ENCODE measurements around the gene DOCK4.

The DOCK4 gene

DNA sequence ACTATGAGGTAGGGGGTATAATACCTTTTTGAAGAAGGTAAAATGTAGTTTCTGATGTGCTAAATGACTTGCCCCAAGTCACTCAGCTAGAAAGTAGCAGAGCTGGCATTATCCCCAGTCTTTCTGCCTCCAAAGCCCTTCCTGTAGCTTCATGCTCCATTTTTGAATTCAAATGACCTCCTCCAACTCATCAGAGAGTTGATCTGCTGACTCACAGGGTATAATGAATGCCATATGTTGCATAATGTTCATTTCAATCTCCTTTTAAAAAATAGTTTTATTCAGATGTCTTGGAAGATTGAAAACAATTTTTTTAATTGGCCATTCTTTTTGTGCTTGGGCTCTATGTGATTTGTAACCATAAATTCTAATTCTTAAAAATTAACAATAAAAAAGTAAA is 371.1 kb downstream of the DOCK4 start:
- DNase-seq = no peak

DNA sequence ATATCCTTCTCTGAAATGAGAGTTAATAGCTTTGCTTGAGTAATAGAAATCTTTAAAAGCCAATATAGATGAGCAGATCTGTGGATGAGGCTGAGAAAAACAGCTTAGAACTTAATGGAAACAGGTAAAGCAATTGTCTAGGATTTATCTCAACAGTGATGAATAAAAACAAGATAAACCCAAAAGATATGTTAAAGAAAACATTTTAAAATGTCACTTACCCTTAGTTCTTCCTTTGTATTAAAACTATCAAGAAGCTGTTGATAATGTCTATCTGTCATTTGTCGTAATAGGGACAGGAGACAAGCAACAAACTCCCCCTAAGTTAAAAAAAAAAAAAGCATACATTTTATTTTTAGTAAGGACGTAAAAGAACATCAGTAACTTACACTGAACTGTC is 371.8 kb downstream of the DOCK4 start:
- DNase-seq = no peak

DNA sequence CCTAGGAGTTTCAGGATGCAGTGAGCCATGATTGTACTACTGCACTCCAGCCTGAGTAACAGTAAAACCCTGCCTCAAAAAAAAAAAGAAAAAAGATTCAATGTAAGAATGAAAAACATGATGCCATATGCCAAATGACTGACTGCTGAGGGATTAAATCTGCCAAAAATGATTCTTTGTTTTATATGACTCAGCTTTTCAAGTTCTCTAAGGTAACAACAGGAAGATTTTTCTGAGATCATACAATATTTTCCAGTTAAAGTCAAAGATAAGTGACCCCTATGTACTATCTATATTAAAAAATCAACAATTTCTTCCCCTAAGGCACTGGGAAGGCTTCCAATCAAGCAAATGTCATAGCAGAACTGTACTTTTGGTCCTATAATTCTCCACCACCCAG is 372.7 kb downstream of the DOCK4 start:
- no peak for DNase-seq

DNA sequence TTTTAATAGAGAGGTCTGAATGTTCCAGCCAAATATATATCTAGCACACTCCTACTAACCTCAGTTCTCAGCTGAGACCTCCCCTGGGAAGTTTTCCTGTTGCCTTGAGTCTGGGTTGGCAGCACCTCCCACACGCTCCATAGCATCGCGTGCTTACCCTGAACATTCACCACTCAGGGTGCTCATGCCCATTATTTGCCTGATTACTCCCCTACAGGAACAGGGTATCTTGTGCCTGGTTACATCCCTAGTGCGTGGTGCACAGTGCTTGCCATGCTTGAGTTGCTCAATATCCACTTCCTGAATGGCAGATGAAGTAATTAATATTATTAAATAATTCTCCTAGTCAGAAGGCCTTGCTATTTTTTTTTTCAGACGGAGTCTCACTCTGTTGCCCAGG is 374.0 kb downstream of the DOCK4 start:
- DNase-seq = no peak

DNA sequence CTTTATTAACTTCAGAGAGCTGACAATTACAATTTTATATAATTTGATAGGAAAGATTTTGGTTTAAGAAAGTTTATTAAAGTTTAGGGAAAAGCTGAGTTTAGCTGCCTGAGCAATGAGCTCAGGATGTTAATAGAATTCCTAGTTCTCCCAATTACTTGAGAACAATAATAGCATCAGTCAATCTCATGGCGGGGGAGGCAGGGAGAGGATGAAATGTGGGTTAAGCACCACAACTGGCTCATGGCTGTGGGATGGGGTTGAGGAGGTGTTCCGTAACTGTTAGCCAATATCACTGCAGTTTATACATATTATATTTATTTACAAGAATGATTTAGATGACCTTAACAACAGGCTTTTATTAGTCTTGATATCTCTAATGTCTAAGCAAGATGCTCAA is 377.0 kb downstream of the DOCK4 start:
- no peak for DNase-seq

DNA sequence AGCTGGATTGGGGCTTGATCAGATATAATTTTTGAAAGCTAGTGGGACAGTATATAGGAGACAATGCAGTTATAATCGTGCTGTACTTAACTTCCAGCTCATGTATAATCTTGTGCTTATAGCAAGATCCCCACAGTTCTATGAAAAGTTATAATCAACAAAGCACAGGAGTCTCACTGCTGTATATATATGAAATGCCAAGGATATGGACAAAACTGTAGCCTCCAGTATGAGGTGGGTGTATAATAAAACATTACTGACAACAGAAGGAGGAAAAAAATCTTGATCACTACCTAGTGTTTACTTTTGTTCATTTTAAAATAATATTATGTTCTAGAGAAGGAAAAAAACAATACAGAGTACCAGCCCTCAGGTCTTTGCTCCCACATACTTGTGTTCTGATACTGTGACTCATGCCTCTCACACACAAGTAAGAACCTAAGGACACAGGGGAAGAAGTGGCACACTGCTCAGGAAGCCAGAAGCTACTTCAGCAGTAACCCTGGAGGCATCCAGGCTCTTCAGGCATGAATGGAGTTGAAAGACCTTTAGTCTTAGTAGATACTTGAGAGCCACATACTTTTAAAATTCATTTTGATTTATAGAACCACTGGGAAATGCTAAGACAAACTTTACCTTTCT is 378.2 kb downstream of the DOCK4 start:
- no peak for DNase-seq

DNA sequence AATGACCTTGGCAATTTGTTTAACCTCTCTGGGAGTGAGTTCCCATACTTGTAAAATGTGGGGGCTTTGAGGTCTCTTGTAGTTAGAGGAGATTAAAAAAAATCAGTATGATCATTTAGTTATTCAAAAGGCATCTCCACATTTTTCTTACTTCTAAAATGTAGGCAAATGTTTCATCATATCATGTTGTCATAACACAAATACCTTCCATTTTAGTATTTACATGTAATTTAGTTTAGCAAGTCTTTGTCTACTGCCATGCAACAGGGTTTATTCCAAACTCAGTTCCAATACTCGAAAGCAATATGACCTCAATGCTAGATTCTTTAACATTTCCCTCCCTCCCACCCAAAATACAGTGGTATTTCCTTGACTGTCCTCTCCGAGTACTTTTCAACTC is 381.2 kb downstream of the DOCK4 start:
- no peak for DNase-seq

DNA sequence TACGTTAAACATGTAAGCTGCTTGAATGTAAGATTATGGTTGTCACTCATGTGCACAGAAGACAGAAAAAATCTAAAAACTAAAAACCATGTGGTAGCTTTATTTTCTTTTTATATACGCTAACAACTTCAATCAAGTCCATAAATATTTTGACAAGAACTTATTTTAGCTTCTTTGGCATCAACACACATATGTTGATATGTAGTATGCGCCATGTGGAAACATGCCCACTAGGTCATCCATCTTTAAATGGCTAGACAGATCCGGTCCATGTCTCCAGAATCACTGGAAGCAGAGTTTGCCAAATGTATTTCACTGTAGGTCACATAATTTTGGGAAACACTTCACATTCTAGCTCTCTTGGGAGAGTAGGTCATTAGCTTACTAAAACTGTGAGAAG is 382.4 kb downstream of the DOCK4 start:
- DNase-seq = no peak

DNA sequence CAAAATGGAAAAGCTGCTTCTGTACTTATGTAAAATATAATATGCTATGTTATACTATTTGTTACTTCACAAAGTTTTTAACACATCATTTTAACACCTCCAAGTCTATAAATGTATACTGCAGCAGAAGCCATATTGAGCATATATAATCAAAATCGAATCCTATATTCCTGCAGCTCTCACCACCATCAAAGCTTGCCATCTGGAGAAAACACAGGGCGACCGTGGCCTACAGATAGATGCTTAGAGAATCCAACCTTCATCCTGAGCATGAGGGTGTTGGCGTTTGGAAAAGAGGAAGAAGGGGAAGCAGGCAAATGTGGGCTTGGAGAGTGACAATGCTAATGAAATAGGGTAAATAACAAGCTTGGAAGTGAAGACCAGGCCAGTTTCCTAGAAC is 385.2 kb downstream of the DOCK4 start:
- DNase-seq = no peak

DNA sequence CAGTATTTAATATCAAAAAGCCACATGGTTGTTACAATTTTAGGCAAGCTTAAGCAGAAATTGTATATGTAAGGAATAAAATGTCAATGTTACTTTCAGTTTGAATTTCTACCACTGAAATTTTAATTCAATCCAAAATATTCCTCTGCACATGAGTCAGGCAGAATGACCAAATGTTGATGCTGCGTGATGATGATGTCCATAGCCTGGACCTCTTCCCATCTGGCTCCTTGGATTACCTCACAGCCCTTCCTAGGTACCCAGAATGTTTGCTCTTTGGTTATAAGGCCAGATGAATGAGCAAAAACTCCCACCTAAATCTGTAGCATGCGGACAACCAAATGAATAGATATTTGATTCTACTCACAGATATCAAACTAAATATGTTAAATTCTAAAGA is 385.6 kb downstream of the DOCK4 start:
- DNase-seq = no peak

DNA sequence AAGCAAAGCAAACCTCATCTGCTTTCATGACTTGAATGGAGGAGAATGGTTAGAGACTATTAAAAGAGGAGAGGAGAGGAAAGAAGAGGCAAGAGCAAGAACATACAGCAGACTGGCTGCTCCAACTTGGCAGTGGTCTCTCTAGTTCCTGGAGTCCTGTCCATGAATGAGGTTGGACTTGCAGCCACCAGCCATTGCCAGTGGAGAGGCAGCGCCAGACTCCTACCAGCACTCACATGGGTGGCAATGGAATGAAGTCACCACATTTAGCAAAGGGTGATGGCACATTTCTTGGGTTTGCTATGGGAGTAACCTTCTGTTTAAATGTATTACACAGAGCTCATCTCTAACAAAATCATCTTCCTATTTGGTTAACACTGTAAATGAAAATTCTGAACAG is 386.1 kb downstream of the DOCK4 start:
- no peak for DNase-seq

DNA sequence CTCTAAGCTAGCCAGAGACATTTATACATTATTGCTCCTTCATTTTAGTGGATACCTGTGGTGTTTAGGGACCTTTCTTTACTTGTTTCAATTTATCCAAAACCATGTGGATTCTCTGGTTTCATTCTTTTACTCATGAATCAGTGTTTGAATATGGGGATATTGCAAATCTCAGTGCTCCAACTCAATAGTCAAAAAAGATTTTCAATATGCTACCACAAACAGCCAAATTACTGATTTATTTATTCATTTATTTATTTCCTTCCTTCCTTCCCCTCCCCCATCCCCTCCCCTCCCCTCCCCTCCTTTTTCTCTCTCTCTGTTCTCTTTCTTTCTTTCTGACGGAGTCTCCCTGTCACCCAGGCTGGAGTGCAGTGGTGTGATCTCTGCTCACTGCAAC is 390.8 kb downstream of the DOCK4 start:
- DNase-seq = no peak

DNA sequence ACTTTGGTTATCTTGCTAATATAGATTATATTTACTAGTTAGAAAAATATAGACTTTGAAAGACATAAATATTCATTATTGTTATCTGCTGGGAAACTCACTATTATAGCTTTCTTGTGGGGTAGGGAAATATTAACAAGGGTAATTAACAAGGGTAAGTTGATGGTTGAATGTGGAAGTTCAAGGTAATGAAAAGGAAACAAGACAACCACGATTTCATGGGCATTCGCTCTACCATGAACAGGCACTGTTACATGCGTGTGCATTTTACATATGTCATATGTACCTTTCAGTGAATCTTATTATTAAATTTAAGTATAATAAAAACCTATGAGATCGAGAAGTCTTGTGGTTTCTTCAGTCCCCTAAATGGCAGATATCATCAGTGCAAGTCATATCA is 392.9 kb downstream of the DOCK4 start:
- DNase-seq = no peak

DNA sequence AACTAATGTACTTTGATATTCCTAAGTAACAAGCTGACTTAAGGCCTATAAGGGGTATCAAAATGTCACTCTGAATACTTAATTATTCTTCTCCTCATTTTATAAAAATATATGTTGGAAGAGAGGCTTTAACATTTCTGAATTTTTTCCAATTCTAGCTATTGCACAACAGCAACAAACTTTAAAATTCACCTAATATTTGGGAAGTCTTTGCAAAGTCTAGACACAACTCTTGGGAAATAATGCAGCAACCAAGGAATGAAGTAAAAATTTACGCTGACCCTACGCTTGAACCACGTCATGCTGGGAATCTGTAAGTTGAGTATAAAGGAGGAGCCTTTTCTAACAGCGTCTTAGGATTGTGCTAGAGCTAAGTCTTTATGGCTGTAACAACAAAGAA is 400.0 kb downstream of the DOCK4 start:
- DNase-seq = no peak

DNA sequence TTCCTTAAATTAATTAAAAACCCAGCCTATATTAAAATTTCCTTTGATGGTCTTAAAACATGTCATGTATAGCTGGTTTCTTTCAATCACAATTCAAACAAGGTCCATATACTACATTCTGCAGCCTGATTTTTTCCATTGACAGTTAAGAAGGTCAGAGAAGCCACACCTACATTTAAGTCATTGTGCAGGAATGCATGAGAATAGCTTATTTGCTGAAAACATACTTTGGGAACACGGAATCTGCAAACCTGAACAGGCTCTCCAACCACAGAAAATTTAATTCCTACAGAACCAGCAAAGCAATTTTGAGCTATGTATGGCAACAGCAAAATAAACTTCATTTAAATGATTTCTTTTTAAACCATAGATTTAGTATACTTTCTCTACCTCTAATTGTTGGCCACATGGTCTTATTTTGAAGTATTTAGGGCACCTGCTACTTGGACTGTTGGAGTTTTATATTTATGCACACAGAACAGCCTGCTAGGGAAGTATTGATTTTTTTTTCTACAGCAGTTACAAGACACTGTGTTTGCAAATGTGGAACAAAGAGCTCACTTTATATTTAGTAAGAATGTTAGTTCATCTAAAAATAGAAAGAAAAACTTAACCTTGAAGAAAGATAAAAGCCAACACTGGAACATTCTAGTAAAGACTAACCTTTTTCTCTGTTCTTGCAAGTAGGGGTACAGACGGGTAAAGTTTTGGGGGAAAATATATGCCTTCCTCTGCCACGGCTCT is 403.0 kb downstream of the DOCK4 start:
- DNase-seq = no peak

DNA sequence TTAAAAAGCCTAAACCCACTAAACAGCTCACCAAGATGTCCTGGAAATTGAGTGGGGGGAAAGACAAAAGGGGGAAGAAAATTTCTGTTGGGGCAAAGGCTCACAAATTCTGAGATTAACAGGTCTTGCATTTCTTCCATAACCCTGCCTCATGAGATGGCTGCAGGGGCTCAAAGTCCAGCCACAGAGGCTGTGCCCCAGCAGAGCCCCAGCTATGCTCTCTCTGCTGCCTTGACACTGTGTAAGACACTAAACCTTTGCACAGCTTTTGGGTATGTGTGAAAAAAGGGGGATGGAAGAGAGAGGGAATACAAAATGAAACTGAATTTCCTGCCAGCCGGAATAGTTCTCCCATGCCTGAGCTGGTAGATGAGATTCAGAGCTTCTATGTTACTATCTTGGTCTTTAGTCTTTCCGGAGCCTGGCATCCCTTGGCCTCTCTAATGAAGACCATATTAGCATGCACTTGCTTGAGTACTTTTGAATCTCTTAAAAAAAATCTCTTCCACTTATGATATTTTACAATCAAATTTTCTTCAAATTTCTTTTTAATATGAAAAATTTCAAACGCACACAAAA is 403.9 kb downstream of the DOCK4 start:
- no peak for DNase-seq

DNA sequence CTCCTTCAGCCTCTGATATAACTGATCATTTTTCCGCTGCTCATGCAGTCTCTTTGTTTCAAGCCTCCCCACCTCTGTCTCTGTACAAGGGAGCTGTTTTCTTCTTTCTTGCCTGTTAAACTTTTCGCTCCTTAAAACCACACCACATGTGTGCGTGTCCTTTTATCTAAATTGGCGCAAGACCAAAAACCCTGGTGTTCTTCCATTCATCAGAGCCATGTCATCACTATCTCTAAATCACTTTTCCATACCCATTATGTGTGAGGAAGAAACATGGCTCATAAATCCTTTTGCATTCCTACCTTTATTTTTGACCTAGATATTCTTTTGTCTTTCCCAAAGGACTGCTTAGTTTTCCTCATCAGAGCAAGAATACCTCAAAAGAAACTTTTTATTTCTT is 404.9 kb downstream of the DOCK4 start:
- no peak for DNase-seq

DNA sequence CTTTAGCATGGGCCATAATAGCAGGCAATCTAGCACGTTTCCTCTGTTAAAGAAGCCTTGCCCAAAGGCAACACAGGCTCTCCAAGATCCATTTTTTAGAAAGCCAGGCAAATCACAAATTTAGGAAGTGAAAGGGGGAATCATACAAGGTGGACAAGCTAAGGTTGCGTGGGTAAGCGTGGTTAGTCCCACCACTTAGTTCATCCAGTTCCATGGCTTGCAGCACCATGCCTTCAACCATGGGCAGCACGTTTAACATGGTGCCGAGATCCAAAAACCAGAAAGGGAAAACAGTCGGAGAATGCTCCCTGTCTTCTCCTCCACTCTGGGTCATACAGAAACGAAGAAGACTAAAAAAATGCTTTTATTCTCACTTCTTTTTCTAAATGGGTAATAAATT is 409.5 kb downstream of the DOCK4 start:
- no peak for DNase-seq

DNA sequence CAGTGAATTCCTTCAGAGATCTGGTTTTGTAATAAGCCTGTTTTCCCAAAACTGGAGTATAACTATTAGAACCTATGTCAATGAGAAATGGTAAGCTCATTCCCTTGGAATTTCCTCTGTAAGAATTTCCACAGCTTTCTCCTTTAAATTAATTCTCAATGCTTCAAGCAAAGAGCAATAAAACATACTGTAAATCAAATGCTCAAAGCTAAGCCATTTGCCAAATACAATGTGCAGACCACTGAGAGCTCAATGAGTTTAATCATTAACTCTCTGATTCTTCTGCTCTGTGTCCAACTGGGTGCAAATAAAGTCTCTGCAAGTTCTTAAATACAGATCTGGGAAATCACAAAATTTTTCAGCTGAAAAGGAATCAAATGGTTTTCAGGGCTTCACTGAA is 416.3 kb downstream of the DOCK4 start:
- DNase-seq = no peak

DNA sequence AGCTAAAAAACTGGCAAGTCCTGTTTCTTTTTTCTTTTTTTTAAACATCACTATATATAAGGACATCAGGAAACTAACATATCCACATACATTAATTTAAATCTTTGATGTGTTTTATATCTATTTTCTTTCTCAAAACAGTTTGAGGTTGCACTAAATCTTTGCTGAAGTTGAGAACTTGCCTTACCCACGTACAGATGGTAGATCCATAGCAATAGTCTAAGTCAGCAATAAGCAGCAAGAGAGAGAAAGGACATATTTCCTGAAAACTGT is 417.2 kb downstream of the DOCK4 start:
- DNase-seq = no peak

DNA sequence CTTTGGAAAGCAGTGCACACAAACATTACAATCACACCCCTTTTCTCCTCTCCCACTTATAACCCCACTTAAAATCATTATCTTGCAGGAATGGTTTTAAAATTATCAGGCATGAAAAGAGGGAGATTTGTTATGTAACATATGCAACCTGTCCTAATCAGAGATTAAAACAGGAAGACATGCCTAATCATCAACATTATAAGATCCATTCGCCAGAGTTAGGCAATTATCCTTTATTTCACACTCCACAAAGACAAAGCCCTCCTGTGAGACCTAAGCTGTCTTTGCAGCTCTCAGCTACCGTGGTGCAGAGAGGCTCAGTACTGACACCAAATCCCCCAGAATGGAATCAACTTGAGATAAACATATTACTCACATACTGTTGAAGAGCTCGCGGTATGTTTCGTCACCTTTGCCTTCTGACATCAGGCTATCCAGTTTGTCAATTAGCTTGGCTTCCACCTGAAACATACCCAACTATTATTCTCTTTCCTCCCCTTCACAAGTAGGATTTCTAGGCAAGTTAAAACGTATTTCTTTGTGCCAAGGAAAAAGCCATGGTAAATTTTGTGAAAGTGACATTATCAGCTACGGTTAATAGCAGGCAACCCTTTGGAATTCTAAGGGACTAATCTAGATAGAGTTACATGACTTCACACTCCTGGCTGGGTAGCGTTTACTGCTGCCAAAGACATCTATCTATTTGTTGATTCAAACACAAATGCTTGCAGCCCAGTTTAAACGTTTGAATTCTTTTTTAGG is 417.7 kb downstream of the DOCK4 start:
- DNase-seq = no peak

DNA sequence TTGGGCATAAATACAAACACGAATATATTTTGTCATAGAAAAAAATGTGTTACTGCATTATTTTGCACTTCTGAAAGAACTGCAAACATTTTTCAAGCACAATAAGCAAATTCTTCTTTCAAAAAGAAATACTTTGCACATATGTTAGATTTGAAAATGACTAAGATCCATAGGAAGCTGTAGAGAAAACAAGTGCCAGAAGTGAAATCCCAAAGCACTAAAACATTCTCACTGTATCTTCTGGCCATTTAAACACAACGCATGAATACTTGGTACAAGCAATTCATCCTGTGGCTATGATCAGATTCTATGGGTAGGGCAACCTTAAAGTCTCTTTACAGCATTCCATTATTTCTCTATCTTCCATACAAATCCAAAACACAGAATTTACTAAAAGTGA is 418.5 kb downstream of the DOCK4 start:
- DNase-seq = no peak

DNA sequence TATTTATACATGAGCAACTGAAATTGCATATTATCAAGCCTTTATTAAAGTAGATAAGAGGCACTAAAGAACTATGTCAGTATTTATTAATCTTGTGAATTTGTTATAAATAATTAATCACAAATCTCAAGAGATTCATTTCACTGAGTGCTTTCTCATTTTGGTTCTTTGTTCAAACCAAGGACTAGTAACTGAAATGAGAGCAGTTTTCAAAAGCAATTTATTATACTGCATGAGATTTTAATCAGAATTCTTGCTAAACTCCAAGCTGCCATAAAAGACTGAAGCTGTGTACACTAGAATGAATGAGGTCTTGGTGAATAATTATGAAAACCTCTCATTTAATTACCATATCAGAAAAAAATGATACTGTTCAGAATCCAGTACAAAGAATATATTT is 419.1 kb downstream of the DOCK4 start:
- no peak for DNase-seq

DNA sequence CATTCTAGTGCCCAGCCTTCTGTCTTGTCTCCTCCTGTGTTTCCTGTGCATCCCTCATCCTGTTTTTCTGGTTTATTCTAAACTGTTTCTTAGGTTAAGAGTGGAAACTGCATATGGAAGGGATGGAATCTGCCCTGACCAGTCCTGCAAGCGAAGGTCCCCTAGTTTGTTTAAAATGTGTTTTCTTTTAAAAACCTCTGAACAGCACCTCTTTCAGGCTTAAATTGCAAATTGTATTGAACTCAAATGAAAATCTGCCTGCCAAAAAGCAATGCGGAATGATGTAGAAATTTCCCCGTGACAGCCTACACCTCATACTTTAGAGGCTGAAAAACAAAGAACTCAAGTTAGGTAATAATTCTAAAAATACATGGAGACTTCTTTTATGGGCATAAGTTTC is 421.1 kb downstream of the DOCK4 start:
- DNase-seq = no peak

All from stimulated activated CD4-positive, alpha-beta T cell treated with anti-CD3 and anti-CD28 coated beads, Interleukin-12 subunit alpha, Interleukin-12 subunit beta, amount 100 ng/mL, for 4 hours (primary cell).